Left lobe of liver (tissue), 2 donors: Measurements from ENCODE around the gene MITF. TPM values are rescaled to one million over a fixed set of nuclear protein-coding genes. Genes with fewer than 3 reads are reported as not detected.

Source experiments
- ATAC-seq: fragments of 200-7000 bp; cut with Tn5 transposase; one replicate; pipeline ENCODE4 v1.9.1; 2020; ENCODE audit warnings: mild to moderate bottlenecking, moderate library complexity
- DNase-seq: peaks from one replicate; pipeline ENCODE4 v3.0.0-alpha.2; 2020; ENCODE audit warnings: low spot score
- total RNA-seq: library from RNA; stranded (reverse); gene quantifications from one replicate; pipeline ENCODE4 v1.2.1, GENCODE V29; 2021
- donor health status: DM: no; HTN: no; CAD: no; lungs with moderate emphysema.
- donor health status: DM: no; HTN: yes; CAD: no.

Gene MITF
- total RNA-seq, 1 donor from 2014 or later: 4.3 TPM

- DNase-seq: no peak
- no peak for ATAC-seq
Observed at GRCh38 chr3:69868841-69869420, 129.7 kb downstream of the MITF start.

GRCh38 chr3:69869643-69870042, 130.4 kb downstream of the MITF start:
- no peak for DNase-seq

DNA sequence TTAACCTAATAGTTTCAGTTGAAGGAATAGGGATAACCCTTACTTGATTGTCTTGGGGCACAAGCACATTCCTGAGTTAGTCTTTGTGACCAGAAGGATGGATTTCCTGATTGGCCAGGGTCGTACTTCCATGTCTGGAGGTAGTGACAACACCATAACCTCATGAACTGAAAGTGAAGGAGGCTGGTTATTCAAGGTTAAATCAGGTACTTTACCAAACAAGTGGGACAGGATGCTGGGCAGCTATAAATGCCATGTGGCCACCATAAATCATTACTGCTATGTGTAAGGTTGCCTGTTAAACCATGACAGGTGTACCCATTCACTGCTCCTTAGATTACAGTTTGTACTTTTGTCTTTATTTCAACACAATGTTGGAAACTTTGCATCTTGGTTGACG, 132.0 kb downstream of the MITF start:
- no peak for ATAC-seq
- DNase-seq: no peak

More at GRCh38 chr3:69869643-69870042, 130.4 kb downstream of the MITF start:
- ATAC-seq: no peak

DNA sequence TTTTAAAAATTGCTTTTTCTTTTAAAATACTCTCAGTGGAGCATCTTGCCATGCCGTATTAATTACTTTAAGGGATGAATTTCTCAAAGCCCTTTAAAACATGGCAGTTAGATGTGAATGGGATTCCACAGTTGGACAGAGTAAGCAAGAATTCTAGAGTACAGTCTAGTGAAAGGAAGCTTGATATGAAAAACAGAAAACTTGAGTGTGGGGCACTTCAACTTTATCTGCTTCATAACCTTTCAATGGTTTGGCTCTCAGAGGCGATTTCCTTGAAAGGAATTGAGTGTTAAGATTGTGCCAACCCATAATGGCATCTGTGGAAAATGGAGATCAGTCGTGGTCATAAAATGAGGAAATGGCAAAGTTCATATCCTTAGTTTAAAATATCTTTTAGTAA, 132.6 kb downstream of the MITF start:
- ATAC-seq: no peak

DNA sequence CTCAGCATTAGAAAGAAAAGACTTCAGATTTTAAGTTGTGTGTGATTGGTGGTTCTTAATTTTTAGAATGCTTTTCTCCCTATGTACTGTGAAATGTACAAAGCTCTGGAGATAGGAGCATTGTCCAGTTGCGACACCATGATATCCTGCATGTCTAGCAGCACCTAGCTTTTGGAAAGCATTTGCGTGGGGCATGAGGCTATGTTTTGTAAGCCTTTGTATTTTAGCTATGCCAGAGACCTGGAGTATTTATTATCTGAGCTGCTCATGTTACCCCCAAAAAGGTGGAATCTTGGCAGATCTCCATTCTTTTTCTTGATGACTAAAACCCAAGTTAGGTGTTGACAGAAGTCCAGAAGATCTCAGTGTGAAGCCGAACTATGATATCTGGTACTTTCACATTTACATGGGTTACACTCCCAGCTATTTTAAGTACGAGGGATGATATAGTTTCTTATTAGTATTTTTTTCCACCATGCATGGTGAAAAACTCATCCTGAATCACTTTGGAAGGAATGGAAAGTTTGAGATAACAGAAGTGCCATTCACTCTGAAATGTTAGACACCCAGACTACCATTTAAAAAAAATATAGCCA, 133.6 kb downstream of the MITF start:
- ATAC-seq (no peak), DNase-seq (no peak)

More for the DNA sequence above, 132.6 kb downstream of the MITF start:
- no peak for DNase-seq

DNA sequence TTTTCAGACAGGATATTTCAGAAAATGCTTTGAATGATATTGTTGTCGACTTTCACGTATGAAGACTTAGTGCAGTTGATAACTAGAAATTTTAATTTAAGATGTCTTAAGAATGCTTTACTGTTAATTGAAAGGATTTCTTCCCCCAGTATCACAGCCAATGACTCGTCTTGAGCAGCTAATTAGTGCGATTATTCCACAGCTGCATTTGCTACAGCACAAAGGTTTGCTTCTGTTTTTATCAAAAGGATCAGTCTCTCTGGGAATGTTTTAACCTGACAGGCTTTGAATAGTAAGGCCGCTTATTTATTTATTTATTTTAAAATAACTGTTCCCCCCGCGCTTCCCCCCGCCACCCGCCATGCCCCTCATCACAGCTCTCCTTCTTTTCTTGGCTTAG, 136.8 kb downstream of the MITF start:
- no peak for ATAC-seq
- DNase-seq: no peak

DNA sequence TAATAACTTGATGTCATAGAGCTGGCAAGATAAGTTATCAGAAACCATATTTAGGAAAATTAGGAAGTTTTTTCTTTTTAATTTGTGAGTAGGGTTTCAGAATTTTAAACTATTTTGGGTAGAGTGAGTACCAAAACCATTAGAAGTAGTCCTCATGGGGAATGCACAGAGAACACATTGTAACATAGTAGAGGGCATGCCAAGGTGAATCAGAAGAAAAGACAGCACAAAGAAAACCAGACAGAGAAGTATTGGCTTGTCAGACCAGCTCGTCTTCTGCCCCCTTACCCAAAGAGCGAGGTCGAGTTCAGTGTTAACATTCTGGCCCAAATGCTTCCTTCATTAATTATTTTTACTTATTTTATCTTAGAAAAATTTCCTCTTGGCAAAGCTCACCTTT, 139.0 kb downstream of the MITF start:
- ATAC-seq (no peak), DNase-seq (no peak)

DNA sequence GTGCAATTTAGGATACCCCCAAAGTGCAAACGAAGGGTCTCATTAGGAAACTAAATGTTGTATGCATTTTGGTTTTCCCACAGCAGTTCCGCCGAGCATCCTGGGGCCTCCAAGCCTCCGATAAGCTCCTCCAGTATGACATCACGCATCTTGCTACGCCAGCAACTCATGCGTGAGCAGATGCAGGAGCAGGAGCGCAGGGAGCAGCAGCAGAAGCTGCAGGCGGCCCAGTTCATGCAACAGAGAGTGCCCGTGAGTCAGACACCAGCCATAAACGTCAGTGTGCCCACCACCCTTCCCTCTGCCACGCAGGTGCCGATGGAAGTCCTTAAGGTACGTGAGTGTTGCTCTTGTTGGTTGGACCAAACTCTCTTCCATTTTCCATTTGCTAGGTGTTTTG, 139.8 kb downstream of the MITF start:
- no peak for ATAC-seq
- DNase-seq: no peak

- no peak for ATAC-seq
- no peak for DNase-seq
Observed at GRCh38 chr3:69880069-69880640, 140.9 kb downstream of the MITF start.

- no peak for ATAC-seq
- DNase-seq: no peak
Observed at GRCh38 chr3:69881051-69881450, 141.8 kb downstream of the MITF start.

- no peak for ATAC-seq
- no peak for DNase-seq
Observed at GRCh38 chr3:69881756-69882428, 142.6 kb downstream of the MITF start.

DNA sequence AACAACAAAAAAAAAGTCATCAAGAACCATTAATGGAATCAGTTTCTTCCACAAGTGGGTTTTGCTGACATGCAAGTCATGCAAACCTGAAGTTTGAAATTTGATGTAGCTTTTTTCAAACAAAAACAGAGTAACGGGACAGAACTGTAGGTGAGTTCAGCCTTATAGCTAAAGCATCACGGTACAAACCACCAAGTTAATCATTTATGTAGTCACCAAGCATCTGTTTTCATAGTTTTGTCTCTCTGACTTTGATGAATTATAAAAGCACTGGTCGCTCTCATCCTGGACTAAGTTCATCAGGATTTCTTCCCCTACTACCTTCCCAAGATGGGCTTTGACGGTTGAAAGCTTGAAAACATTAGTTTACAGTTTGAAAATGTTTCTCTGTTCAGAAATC, 143.3 kb downstream of the MITF start:
- ATAC-seq: no peak
- DNase-seq: no peak

- no peak for DNase-seq
- no peak for ATAC-seq
Observed at GRCh38 chr3:69888040-69888942, 149.0 kb downstream of the MITF start.

- ATAC-seq: no peak
Observed at GRCh38 chr3:69888943-69889315, 149.7 kb downstream of the MITF start.

GRCh38 chr3:69890084-69890483, 150.8 kb downstream of the MITF start:
- DNase-seq (no peak), ATAC-seq (no peak)

More at GRCh38 chr3:69888943-69889315, 149.7 kb downstream of the MITF start:
- DNase-seq: no peak

DNA sequence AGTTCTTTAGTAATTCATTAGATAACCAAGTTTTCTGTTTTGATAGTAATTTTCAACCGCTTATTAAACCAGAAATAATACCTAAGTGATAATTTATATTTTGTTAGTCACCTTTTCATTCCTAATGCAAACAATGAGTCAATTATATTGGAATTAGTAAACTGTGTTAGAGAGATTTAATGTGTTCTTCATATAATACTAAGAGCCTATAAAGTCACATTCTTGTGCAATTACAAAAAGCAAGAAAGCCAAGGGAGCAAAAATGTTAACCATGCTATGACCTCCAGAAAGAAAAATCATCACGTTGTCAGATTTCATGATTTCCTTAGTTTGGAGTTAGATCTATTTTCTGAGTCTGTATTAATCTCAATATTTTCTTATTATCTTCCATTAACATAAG, 151.4 kb downstream of the MITF start:
- ATAC-seq (no peak), DNase-seq (no peak)

DNA sequence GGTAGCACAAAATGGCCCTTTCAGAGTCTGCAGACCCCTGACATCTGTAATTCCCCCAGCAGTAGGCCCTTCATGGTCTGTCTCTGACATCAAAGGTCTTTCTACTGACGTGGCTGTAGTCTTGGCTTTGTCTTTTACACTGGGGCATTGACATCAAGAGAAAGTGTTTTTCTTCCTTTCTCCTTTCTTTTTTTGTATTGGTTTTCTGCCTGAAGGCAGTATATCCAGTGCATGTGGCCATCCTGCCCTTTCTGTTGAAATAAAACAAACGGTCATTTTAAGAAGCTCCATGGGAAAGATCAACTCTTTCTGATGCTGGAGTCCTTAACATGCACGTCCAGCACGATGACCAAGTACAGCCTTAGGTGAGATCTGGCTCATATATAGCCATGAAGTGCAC, 153.4 kb downstream of the MITF start:
- ATAC-seq (no peak), DNase-seq (no peak)

DNA sequence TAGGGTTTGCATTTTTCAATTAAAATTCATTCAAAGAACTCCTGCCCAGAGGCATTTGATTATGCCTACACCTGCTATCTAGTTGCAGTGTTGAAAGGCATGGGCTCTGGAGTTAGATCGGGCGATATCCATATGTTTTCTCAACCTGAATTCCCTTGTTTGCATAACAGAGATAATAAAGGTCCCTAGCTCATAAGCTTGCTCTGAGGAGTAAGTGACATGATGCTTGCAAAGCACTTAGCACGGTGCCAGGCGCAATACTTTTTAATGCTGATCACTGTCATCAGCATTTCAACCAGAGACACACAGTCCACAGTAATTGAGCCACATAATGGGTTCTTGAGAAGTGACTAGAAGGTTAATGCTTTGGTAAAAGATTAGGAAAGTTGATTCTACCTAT, 154.0 kb downstream of the MITF start:
- ATAC-seq (no peak), DNase-seq (no peak)

GRCh38 chr3:69896095-69896494, 156.8 kb downstream of the MITF start:
- ATAC-seq (no peak), DNase-seq (no peak)

- DNase-seq (no peak), ATAC-seq (no peak)
Observed at GRCh38 chr3:69900331-69900730, 161.1 kb downstream of the MITF start.

GRCh38 chr3:69901802-69902201, 162.5 kb downstream of the MITF start:
- ATAC-seq (no peak), DNase-seq (no peak)
